Endothelial cell of umbilical vein (primary cell): Measurements from ENCODE around the gene ZNF688. TPM values are rescaled to one million over a fixed set of nuclear protein-coding genes. Genes with fewer than 3 reads are reported as not detected.

ENCODE experiments used
- BruUV-seq: library from RNA; stranded (reverse); fragments of 400-500 nt; replicated peaks from 2 replicates; lab custom pipeline; 2021; lab: Mats Ljungman, UMichigan
- CTCF ChIA-PET: fragments of 300-600, 350-600 bp; sonication (Branson Sonifier 250); formaldehyde crosslinking; loops from one replicate; lab custom pipeline; 2021; ENCODE audit warnings: antibody characterized with exemption, inconsistent platforms; lab: Charles Lee
- POLR2A ChIA-PET: fragments of 300-600, 350-600 bp; sonication (Branson Sonifier 250); formaldehyde crosslinking; loops from one replicate; lab custom pipeline; 2021; ENCODE audit warnings: antibody characterized with exemption, inconsistent platforms; lab: Charles Lee
- DNase-seq: peaks from one replicate; pipeline ENCODE4 v3.0.0-alpha.2; 2011; ENCODE audit warnings: low read depth, low spot score
- FAIRE-seq: peaks from 2 replicates; lab custom pipeline; 2011; peaks lifted over from hg19 to GRCh38; lab: Jason Lieb, UNC
- H2AFZ ChIP-seq: 2 replicates; pipeline ENCODE4 v1.6.0; 2012; ENCODE audit warnings: low read depth, low read length, control low read depth, inconsistent platforms
- H3K27ac ChIP-seq: 2 replicates; pipeline ENCODE4 v1.5.1; 2011; ENCODE audit warnings: low read depth, mild to moderate bottlenecking, control low read depth, low read length, moderate library complexity; ENCODE audit not compliant: insufficient read depth
- H3K27me3 ChIP-seq, 2 experiments: 2 replicates each; pipeline versions ENCODE4 v1.6.0 to v1.6.1; 2011; ENCODE audit warnings: low read length in 2 of 2, mixed read lengths in 1 of 2; ENCODE audit not compliant: control insufficient read depth in 2 of 2, insufficient read depth in 2 of 2
- H3K36me3 ChIP-seq, 2 experiments: 2 replicates in 1 of 2; 3 replicates in 1 of 2; pipeline ENCODE4 v1.5.1; 2011; ENCODE audit warnings: low read length in 2 of 2, mild to moderate bottlenecking in 1 of 2, moderate library complexity in 1 of 2; ENCODE audit not compliant: control insufficient read depth in 2 of 2, insufficient read depth in 2 of 2; ENCODE audit errors: extremely low read depth in 1 of 2
- H3K4me1 ChIP-seq: 3 replicates; pipeline ENCODE4 v1.5.1; 2011; ENCODE audit warnings: mild to moderate bottlenecking, low read length; ENCODE audit not compliant: control insufficient read depth, insufficient read depth; ENCODE audit errors: extremely low read depth
- H3K4me2 ChIP-seq: 2 replicates; pipeline ENCODE4 v1.6.1; 2011; ENCODE audit warnings: low read length, control low read depth, mixed read lengths; ENCODE audit not compliant: insufficient read depth
- H3K4me3 ChIP-seq, 3 experiments: fragments of 200-600 bp in 1 of 3; sonication (generic), shearing (Covaris generic) in 1 of 3; replicated peaks in 1 of 3; 2 replicates each; pipeline ENCODE4 v1.5.1; 2011 to 2016; ENCODE audit warnings: control low read depth in 3 of 3, low read length in 3 of 3, mild to moderate bottlenecking in 2 of 3, inconsistent platforms in 1 of 3, low read depth in 1 of 3, moderate library complexity in 1 of 3; ENCODE audit not compliant: insufficient read depth in 1 of 3
- H3K79me2 ChIP-seq: 2 replicates; pipeline ENCODE4 v1.6.0; 2012; ENCODE audit warnings: low read length, inconsistent platforms; ENCODE audit not compliant: control insufficient read depth, insufficient read depth
- H3K9ac ChIP-seq: replicated peaks from 2 replicates; pipeline ENCODE3; 2011; ENCODE audit warnings: low read length, control low read depth; ENCODE audit not compliant: insufficient read depth; ENCODE audit errors: extremely low read depth
- H3K9me1 ChIP-seq: replicated peaks from 3 replicates; pipeline ENCODE4 v1.6.0; 2011; ENCODE audit warnings: mild to moderate bottlenecking, low read length; ENCODE audit not compliant: control insufficient read depth, insufficient read depth; ENCODE audit errors: extremely low read depth
- H3K9me3 ChIP-seq: replicated peaks from 2 replicates; pipeline ENCODE4 v1.5.1; 2012; ENCODE audit warnings: low read length, inconsistent platforms; ENCODE audit not compliant: control insufficient read depth, insufficient read depth
- H4K20me1 ChIP-seq: replicated peaks from 2 replicates; pipeline ENCODE3; 2011; ENCODE audit warnings: mild to moderate bottlenecking, low read length; ENCODE audit not compliant: control insufficient read depth, insufficient read depth; ENCODE audit errors: extremely low read depth
- EZH2 ChIP-seq: IDR thresholded peaks from 2 replicates; pipeline ENCODE4 v1.6.1; 2012; ENCODE audit warnings: borderline replicate concordance, low read depth, mild to moderate bottlenecking, moderate library complexity, low read length, inconsistent platforms; ENCODE audit not compliant: severe bottlenecking
- FOS ChIP-seq: IDR thresholded peaks from 2 replicates; pipeline ENCODE4 v1.6.1; 2011; ENCODE audit warnings: mild to moderate bottlenecking, low read length, moderate library complexity, borderline replicate concordance; ENCODE audit not compliant: insufficient read depth
- GATA2 ChIP-seq: IDR thresholded peaks from 2 replicates; pipeline ENCODE4 v1.7.0; 2011; ENCODE audit warnings: low read depth, mild to moderate bottlenecking, moderate library complexity, mixed read lengths, low read length; ENCODE audit not compliant: insufficient read length, insufficient read depth
- JUN ChIP-seq: IDR thresholded peaks from 2 replicates; pipeline ENCODE4 v1.6.1; 2011; ENCODE audit warnings: borderline replicate concordance, low read depth; ENCODE audit not compliant: insufficient read length, insufficient read depth
- MYC ChIP-seq: IDR thresholded peaks from one replicate; pipeline ENCODE4 v1.6.1; 2011; ENCODE audit warnings: mild to moderate bottlenecking, low read depth, low read length
- POLR2A ChIP-seq: IDR thresholded peaks from 2 replicates; pipeline ENCODE4 v1.6.1; 2012; ENCODE audit warnings: low read depth, mild to moderate bottlenecking, control low read depth, low read length
- POLR2AphosphoS5 ChIP-seq: IDR thresholded peaks from 2 replicates; pipeline ENCODE4 v1.6.1; 2012; ENCODE audit warnings: low read depth, mild to moderate bottlenecking, control low read depth, low read length, moderate library complexity; ENCODE audit not compliant: insufficient read depth
- dilution Hi-C: fragments of 300-500 bp; cut with MboI; formaldehyde crosslinking; loops from one replicate; pipeline ENCODE4 v1.15.0; 2019; ENCODE audit warnings: low sequenced_read_pairs; ENCODE audit not compliant: extremely low pct_ligation_motif_present
- intact Hi-C: fragments of 100-400 bp; cut with micrococcal nuclease; formaldehyde crosslinking; loops from one replicate; pipeline ENCODE4 v1.10.0; 2022
- polyA plus RNA-seq, 4 experiments: library from polyadenylated mRNA; depleted of rRNA in 3 of 4; stranded (reverse) in 3 of 4; unstranded in 1 of 4; fragments of >200 nt; gene quantifications; 2 replicates each; pipeline versions ENCODE4 v1.2.1 to v1.2.3, GENCODE V29; 2011 to 2012; ENCODE audit warnings: missing spikeins in 1 of 4
- total RNA-seq: library from RNA; stranded (reverse); gene quantifications from 2 replicates; pipeline ENCODE4 v1.2.3, GENCODE V29; 2021
- TF ChIP-seq, protein P1 (sequence below), 2 donors: IDR thresholded peaks; 1 replicate in 1 of 2; 2 replicates in 1 of 2; pipeline ENCODE4 v1.5.1; 2011; ENCODE audit warnings: low read length in 2 of 2, mild to moderate bottlenecking in 2 of 2, moderate library complexity in 2 of 2, control low read depth in 1 of 2, inconsistent platforms in 1 of 2, low read depth in 1 of 2; ENCODE audit not compliant: insufficient read depth in 1 of 2; ENCODE audit errors: extremely low read depth in 1 of 2
- TF ChIP-seq, protein P2 (sequence below): IDR thresholded peaks from 2 replicates; pipeline ENCODE4 v1.6.1; 2011; ENCODE audit not compliant: insufficient read depth, insufficient read length

The ZNF688 gene
- total and polyA plus RNA-seq, 2 donors (not counting 3 experiments of a cell fraction or from before 2014, with no cell fraction given) = 5.4 to 10.9 TPM

DNA sequence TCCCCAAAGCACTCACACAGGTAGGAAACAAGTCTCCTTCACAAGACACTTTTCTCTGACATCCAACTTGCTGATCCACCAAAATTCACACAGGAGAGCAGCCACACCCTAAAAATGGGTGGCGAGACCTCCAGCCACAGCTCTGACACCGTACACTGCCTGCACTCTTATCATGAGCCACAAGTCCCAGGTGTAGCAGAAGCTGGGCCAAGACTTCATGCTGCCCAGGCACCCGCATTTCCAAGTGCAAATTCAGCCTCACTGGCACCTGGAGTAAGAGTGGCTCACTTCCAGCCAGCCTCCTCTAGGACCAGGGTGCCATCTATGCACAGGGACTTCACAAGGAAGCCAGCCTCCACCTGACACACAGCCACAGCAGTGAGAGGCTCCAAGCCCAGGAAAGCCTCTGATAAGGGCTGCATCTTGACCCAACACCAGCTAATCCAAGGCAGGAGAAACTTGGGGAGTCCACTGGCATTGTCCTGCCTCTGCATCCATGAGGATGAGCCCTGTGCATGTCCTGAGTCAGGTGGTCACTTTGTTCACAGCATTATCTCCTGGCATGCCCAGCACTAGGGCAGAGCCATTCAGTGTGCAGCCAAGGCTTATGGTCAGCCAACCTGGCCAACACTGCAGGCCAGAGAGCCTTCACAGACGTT lies 42.6 kb downstream of the ZNF688 start:
- intact Hi-C loops (loop anchor here (5.0 kb wide), 2 partner anchors 128 to 168 kb away; partner anchors contain the start of genes FBRS and SRCAP), dilution Hi-C loops (no loop called here)
- FAIRE-seq (no peak), DNase-seq (no peak)
- POLR2A ChIA-PET = no interaction called here
- no peaks in the 10 kb centered on the region for H4K20me1 ChIP-seq
- peaks cover 0 to 2% of the 10 kb centered on the region in 2 experiments for H3K36me3 ChIP-seq
- H3K79me2 ChIP-seq = no peaks in the 10 kb centered on the region
- no peaks in the 10 kb centered on the region for H3K9me3 ChIP-seq
- H3K9ac ChIP-seq = no peak overlapping the region
- H3K27ac ChIP-seq = no peak overlapping the region
- no TSS peak for BruUV-seq
- no peaks in the 10 kb centered on the region for H3K27me3 ChIP-seq
- TF ChIP-seq, protein P1, sequence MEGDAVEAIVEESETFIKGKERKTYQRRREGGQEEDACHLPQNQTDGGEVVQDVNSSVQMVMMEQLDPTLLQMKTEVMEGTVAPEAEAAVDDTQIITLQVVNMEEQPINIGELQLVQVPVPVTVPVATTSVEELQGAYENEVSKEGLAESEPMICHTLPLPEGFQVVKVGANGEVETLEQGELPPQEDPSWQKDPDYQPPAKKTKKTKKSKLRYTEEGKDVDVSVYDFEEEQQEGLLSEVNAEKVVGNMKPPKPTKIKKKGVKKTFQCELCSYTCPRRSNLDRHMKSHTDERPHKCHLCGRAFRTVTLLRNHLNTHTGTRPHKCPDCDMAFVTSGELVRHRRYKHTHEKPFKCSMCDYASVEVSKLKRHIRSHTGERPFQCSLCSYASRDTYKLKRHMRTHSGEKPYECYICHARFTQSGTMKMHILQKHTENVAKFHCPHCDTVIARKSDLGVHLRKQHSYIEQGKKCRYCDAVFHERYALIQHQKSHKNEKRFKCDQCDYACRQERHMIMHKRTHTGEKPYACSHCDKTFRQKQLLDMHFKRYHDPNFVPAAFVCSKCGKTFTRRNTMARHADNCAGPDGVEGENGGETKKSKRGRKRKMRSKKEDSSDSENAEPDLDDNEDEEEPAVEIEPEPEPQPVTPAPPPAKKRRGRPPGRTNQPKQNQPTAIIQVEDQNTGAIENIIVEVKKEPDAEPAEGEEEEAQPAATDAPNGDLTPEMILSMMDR (IDR thresholded peaks at IDR 0.05; ENCODE audit: extremely low read depth in 1 of 2, insufficient read depth in 1 of 2, low read depth in 1 of 2, low read length in 2 of 2) = no peak
- TF ChIP-seq FOS (no peak), POLR2AphosphoS5 (no peak), JUN (no peak), POLR2A (no peak), MYC (no peak), GATA2 (no peak), EZH2 (no peak)
- TF ChIP-seq, protein P2, sequence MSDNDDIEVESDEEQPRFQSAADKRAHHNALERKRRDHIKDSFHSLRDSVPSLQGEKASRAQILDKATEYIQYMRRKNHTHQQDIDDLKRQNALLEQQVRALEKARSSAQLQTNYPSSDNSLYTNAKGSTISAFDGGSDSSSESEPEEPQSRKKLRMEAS = no peak
- CTCF ChIA-PET = interaction anchor here (1.0 to 2.3 kb wide), 2 partner anchors 69 to 99 kb away, joined by 3 to 8 read pairs; partner anchors contain the start of gene DCTPP1
- no peak overlapping the region for H2AFZ ChIP-seq
- peaks cover 4% of the 10 kb centered on the region for H3K4me1 ChIP-seq
- H3K4me3 ChIP-seq = no peak overlapping the region
- H3K9me1 ChIP-seq = no peaks in the 10 kb centered on the region
- H3K4me2 ChIP-seq = no peak overlapping the region
